T-helper 2 cell treated with Interferon-gamma antibody and Interleukin-4, amounts not matched to agents 100 ng/mL and 5 ng/mL, for 36 hours (primary cell): Measurements from ENCODE around the gene USP12. TPM values are rescaled to one million over a fixed set of nuclear protein-coding genes. Genes with fewer than 3 reads are reported as not detected.
"Not testable (repeated sequence)": the region's sequence is repeated elsewhere in the genome, so short reads cannot be mapped to it uniquely, and the experiment has no call there.

Source experiments
- intact Hi-C: fragments of 100-400 bp; cut with micrococcal nuclease; formaldehyde crosslinking; loops from one replicate; pipeline ENCODE4 v1.15.1; 2023
- total RNA-seq: library from RNA; stranded (reverse); gene quantifications from 2 replicates; pipeline ENCODE4 v1.2.3, GENCODE V29; 2022

USP12 gene
- 21.9 TPM in 2 replicates for total RNA-seq

- intact Hi-C loops = loop anchor here (1.0 to 10.0 kb wide), 7 partner anchors 80 to 1869 kb away; partner anchors contain the start of genes LNX2, MTIF3, NUP58 and PAN3
These were observed at the start of gene USP12 for GRCh38 chr13:27171244-27171826. TSS of gene USP12 (minus strand) at chr13:27171811. CDS start at chr13:27171639, 172 bp downstream.

GRCh38 chr13:27219611-27220010, 48.0 kb upstream of the USP12 start:
- intact Hi-C loops = no loop called here

GRCh38 chr13:27218861-27219260, 47.2 kb upstream of the USP12 start:
- intact Hi-C loops = not testable (repeated sequence)

- intact Hi-C loops = not testable (repeated sequence)
These were observed 46.2 kb upstream of the USP12 start for GRCh38 chr13:27217791-27218190.

- intact Hi-C loops = not testable (repeated sequence)
These were observed 41.8 kb upstream of the USP12 start for GRCh38 chr13:27213386-27213785.

GRCh38 chr13:27211771-27212364, 40.3 kb upstream of the USP12 start:
- intact Hi-C loops = no loop called here

GRCh38 chr13:27211271-27211670, 39.7 kb upstream of the USP12 start:
- intact Hi-C loops = no loop called here

- intact Hi-C loops = no loop called here
These were observed 36.9 kb upstream of the USP12 start for GRCh38 chr13:27208514-27208913.

- intact Hi-C loops = no loop called here
These were observed 32.2 kb upstream of the USP12 start for GRCh38 chr13:27203854-27204253.

GRCh38 chr13:27203186-27203585, 31.6 kb upstream of the USP12 start:
- intact Hi-C loops = no loop called here

GRCh38 chr13:27201661-27202060, 30.1 kb upstream of the USP12 start:
- intact Hi-C loops = no loop called here

- intact Hi-C loops = no loop called here
These were observed 28.9 kb upstream of the USP12 start for GRCh38 chr13:27200413-27201070.

GRCh38 chr13:27199696-27200095, 28.1 kb upstream of the USP12 start:
- intact Hi-C loops = no loop called here

GRCh38 chr13:27199211-27199610, 27.6 kb upstream of the USP12 start:
- intact Hi-C loops = no loop called here

GRCh38 chr13:27194895-27195764, 23.5 kb upstream of the USP12 start:
- intact Hi-C loops = no loop called here

- intact Hi-C loops = no loop called here
These were observed 22.6 kb upstream of the USP12 start for GRCh38 chr13:27194209-27194608.

- intact Hi-C loops = no loop called here
These were observed 21.9 kb upstream of the USP12 start for GRCh38 chr13:27193496-27193895.

- intact Hi-C loops = no loop called here
These were observed 21.4 kb upstream of the USP12 start for GRCh38 chr13:27192973-27193372.

- intact Hi-C loops = not testable (repeated sequence)
These were observed 20.8 kb upstream of the USP12 start for GRCh38 chr13:27192367-27192766.

GRCh38 chr13:27189192-27189591, 17.6 kb upstream of the USP12 start:
- intact Hi-C loops = no loop called here

- intact Hi-C loops = no loop called here
These were observed 16.6 kb upstream of the USP12 start for GRCh38 chr13:27188239-27188638.

GRCh38 chr13:27186295-27186694, 14.7 kb upstream of the USP12 start:
- intact Hi-C loops = no loop called here
